GM21381 (cell line): ENCODE results near the gene PPP1R8.
"Not testable (repeated sequence)": the region's sequence is repeated elsewhere in the genome, so short reads cannot be mapped to it uniquely, and the experiment has no call there.

Experiments used
- ATAC-seq: cut with Tn5 transposase; IDR thresholded peaks from one replicate; pipeline ENCODE4 v1.9.1; 2021; ENCODE audit warnings: mild to moderate bottlenecking, moderate library complexity; ENCODE audit not compliant: unreplicated experiment

The PPP1R8 gene

GRCh38 chr1:27830621-27831440, at the start of gene PPP1R8:
Gene PPP1R8 (plus strand): TSS chr1:27830782. CDS start chr1:27830836, 54 bp downstream.
- peak; percentile 94 for ATAC-seq

- ATAC-seq: no peak
Measured at GRCh38 chr1:27782950-27783349, 47.6 kb upstream of the PPP1R8 start.

DNA sequence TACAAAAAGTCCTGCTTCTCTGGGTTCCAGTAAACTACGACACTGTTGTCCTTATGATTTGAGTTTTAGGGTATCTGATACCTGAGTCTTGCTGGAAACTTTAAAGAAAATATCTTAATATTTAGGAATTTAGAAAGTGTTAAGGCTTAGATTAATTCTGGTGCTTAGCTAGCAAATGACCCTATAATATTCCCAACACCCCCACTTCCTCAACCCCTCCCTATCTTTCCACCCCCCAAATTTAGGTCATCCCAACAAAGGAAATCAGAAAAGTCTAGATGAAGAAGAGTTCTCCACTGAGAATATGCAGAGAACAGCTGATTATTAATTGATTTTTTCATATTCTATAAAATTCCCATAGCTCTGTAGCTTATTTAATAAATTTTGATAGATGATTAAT, 45.9 kb upstream of the PPP1R8 start:
- no peak for ATAC-seq

GRCh38 chr1:27785781-27786455, 44.7 kb upstream of the PPP1R8 start:
- ATAC-seq: no peak

DNA sequence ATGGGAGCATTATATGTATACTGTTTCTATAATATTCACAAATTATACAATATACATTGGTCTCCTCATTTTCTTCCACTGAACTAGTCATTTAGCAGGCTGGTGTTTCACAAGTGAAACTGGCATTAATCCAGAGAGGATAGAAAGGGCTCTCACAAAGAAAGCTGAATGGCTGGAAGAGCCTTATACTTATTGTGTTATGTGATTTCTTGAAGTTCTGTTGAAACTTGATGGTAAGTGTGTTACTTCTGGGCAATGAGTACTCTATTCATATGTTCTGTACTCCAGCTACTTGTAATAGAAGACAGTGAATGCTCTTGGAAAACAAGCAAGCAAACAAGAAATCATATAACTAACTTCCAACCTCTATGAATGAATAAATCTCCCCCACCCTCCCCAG, 42.7 kb upstream of the PPP1R8 start:
- no peak for ATAC-seq

DNA sequence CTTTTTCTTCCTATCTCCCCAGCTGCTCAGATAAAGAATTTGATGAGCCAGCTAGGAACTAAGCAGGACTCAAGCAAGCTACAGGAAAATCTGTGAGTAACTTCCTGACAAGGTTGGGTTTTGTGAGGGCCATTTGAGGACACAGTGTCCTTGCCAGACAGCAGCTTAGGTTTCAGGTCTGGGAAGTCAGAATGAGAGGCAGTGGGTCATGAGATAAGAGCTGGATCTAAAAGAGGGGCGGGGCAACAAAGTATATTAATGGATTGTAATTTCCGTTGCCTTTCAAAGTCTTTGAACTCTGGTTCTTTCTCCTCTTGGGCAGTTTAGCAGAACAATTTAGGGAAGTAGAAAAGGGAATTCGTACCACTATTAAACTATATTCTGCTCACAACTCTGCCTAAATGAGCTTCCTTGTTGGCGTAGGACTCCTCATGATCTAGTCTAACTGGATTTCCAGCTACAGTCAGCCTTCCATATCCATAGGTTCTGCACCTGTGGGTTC, 41.0 kb upstream of the PPP1R8 start:
- no peak for ATAC-seq

DNA sequence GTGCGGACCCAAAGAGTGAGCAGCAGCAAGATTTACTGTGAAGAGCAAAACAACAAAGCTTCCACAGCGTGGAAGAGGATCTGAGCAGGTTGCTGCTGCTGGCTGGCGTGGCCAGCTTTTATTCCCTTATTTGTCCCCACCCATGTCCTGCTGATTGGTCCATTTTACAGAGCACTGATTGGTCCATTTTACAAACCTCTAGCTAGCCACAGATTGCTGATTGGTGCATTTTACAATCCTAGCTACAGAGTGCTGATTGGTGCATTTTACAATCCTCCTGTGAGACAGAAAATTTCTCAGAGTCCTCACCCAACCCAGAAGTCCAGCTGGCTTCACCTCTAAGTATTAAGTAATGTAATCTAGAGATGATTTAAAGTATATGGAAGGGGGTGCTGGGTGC, 40.3 kb upstream of the PPP1R8 start:
- not testable (repeated sequence) for ATAC-seq

GRCh38 chr1:27795601-27796000, 35.0 kb upstream of the PPP1R8 start:
- ATAC-seq: no peak

GRCh38 chr1:27804791-27805190, 25.8 kb upstream of the PPP1R8 start:
- ATAC-seq: no peak

DNA sequence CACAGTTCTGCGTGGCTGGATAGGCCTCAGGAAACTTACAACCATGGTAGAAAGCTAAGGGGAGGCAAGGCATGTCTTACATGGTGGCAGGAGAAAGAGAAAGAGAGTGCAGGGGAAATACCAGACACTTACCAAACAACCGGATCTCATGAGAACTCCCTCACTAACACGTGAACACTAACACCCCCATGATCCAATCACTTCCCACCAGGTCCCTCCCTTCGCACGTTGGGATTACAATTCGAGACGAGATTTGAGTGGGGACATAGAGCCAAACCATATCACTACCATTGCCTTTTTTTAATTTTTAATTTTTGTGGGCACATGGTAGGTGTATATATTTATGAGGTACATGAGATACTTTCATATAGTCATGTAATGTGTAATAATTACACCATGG, 23.8 kb upstream of the PPP1R8 start:
- no peak for ATAC-seq

- no peak for ATAC-seq
Measured at GRCh38 chr1:27807385-27807784, 23.2 kb upstream of the PPP1R8 start.

- ATAC-seq: not testable (repeated sequence)
Measured at GRCh38 chr1:27808131-27808530, 22.5 kb upstream of the PPP1R8 start.

- ATAC-seq: no peak
Measured at GRCh38 chr1:27809883-27810282, 20.7 kb upstream of the PPP1R8 start.

DNA sequence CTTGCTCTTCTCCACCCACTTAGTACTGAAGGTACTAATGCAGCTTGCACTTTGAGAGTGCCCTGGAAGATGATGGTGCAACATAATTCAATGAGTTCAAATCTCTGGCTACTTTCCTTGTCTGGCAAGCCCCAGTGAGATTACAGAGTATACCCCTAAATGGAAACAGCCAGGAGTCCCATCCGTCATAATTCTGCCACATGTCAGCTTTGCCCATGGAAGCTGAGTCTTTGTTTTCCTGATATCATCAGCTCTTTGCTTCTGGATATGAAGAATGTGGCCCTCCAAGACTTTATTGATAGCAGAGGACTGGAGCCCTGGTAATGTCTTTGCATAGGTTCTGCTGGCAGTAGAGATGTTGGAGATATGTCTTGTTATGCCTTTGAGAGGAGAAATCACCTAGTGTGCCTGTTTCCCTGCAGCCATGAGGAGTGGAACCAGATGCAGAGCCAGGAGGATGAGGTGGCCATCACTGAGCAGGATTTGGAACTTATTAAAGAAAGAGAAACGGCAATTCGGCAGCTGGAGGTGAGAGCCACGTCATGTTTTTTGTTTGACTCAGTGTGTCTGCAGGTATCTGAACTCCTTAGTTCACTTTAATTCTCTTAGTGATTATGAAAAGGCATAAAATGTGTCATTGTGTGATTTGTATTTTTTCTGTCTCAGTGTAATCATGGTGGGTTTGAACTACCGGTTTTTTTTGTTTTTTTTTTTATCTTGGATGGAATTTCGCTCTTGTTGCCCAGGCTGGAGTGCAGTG, 18.7 kb upstream of the PPP1R8 start:
- ATAC-seq: no peak

GRCh38 chr1:27816921-27817630, 13.5 kb upstream of the PPP1R8 start:
- ATAC-seq: no peak

DNA sequence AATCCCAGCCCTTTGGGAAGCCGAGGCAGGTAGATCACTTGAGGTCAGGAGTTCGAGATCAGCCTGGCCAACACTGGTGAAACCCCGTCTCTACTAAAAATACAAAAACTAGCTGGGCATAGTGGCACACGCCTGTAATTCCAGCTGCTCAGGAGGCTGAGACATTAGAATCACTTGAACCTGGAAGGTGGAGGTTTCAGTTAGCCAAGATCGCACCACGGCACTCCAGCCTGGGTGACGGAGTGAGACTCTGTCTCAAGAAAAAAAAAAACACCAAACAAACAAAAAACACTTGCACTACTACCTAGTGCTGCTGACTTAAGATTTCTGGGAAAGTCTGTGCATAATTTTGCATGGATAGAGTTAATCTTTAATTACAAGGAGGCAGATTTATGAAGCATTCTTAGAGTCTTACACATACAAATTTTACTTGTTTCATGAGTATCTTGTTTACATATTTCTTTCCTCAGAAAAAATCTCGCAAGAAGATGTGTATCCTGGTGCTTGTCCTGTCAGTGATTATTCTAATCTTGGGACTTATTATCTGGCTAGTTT, 8.7 kb upstream of the PPP1R8 start:
- ATAC-seq: no peak

GRCh38 chr1:27823784-27824183, 6.8 kb upstream of the PPP1R8 start:
- no peak for ATAC-seq

DNA sequence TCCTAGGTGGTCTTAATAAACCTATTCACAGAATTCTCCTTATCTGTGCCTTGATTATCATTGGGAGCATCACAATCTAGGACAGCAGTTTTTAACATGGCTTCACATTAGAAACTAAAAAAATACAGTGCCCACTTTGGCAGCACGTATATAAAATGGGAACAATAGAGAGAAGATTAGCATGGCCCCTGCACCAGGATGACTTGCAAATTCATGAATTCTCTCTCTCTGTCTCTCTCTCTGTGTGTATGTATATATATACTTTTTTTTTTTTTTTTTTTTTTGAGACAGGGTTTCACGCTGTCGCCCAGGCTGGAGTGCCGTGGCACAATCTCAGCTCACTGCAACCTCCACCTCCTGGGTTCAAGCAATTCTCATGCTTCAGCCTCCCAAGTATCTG, 6.2 kb upstream of the PPP1R8 start:
- ATAC-seq: no peak

- not testable (repeated sequence) for ATAC-seq
Measured at GRCh38 chr1:27829339-27829960, 1.1 kb upstream of the PPP1R8 start.
